Activated CD4-positive, alpha-beta T cell treated with anti-CD3 and anti-CD28 coated beads, Interleukin-2, Interleukin-4, amounts not matched to agents 100 ng/mL and 50 ng/mL, durations not matched to agents 16 hours and 8 hours (primary cell): ENCODE results near the gene DAPK2.

Source experiments
- DNase-seq: peaks from one replicate; pipeline ENCODE4 v3.0.0-alpha.2; 2020; ENCODE audit warnings: low spot score

DAPK2 gene

DNA sequence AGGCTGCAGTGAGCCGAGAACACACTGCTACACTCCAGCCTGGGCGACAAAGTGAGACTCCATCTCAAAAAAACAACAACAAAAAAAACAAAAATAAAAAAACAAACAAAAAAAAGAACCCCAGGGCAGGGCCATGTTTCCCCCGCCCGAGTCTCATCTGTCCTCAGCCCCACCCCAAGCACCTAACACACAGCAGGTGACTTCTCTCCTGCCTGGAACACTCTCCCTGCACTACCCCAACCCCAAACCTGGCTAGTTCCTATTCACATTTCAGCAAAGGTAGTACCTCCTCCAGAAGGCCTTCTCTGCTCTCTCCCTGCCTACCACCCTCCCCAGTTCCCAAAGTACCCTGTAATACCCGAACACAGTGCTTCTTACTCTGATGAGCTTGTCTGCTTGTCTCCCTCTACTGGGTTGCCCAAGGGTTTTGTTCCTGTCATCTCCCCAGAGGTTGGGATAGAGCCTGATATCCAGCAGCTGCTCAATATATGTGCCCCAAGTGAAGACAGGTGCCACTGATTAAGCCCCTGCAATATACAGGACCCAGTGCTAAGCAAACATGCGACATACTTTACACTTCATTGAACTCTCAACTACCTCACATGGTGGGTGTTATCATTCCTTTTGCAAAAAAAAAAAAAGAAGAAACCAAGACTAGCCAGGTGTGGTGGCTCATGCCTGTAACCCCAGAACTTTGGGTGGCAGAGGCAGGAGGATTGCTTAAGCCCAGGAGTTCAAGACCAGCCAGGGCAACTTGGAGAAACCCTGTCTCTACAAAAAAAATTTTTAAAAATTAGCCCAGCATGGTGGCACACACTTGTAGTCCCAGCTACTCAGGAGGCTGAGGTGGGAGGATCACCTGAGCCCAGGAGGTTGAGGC, 103.6 kb downstream of the DAPK2 start:
- no peak for DNase-seq

DNA sequence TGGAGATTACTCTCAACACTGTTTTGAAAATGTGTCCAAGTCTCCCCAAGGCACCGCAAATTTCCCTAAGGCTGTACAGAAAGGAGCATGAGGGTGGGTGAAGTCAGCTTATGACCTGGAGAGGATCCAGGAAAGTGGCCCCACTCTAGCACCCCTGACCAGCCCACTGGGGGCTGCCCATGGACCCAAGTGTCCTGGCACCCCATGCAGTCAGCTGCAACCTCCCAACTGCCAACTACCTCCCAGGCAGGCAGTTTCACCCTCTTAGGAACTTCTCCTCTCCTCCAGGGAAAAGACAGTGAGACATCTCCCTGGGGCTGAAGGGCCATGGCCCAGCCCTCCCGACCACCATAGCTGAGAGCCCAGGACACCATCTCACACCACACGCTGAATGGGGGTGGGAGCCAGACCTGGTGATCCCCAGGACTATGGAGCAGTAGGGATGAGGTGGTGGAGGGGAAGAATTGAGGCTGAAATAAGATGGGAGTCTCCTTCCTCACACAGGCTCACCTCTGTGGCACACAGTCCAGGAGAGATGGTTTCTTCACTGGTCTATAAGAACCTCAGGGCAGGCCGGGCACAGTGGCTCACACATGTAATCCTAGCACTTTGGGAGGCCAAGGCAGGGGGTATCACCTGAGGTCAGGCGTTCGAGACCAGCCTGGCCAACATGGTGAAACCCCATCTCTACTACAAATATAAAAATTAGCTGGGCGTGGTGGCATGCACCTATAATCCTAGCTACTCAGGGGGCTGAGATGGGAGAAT, 104.4 kb downstream of the DAPK2 start:
- DNase-seq, result no peak

DNA sequence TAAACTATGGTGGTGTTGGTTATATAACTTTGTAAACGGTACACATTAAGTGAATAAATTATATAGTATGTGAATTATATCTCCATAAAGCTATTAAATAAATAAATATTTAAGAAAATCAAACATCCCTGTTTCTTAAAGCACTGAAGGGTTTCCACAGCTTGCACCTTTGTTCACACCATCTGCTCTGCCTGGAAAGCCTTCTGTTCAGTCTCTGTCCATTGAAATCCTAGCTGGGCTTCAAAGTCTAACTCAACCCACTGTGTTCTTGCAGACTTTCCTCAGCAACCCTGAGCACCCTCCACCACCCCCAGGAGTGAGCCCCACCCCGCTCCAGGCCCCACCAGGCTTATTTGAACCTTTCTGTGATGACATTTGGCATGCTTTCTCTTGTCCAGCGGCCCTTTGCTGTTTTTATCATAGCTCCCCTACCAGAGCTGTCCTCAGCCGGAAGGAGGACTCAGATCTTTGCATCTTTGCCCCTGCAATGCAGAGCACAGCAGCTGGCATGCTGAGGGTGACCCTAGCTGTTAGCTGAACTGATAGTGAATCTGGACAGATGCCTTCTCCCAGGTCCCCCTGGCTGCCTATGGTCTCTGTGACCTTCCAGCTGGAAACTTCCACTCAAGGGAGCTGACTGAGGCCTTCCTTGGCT, 105.2 kb downstream of the DAPK2 start:
- no peak for DNase-seq

DNA sequence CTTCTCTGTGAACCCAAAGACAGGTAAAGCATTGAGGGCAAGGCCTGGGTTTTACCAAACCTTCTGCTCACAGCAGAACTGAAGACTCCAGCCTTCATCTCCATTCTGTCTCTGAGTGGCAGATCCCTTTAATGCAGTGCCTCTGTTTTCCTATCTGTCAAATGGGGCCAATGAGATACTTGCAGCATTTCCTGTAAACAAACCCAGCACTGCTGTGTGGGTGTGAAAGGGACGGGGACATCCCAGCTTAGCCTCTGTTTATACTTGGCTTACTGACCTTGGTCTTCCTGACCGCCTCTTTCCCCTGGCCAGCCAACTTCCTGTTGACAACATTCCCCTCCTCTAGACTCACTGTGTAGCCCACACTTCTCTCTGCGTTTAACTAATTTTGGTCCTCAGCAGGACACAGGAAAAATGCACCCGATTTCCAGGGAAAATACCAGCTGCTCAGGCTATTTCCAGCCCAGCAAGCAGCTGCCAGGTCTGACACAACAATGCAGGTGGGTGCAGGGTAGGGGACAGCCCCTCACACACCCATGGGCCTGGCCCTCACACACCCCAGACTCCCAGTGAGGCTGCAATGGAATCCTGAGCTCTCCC, 106.7 kb downstream of the DAPK2 start:
- peak; percentile 7 for DNase-seq

DNA sequence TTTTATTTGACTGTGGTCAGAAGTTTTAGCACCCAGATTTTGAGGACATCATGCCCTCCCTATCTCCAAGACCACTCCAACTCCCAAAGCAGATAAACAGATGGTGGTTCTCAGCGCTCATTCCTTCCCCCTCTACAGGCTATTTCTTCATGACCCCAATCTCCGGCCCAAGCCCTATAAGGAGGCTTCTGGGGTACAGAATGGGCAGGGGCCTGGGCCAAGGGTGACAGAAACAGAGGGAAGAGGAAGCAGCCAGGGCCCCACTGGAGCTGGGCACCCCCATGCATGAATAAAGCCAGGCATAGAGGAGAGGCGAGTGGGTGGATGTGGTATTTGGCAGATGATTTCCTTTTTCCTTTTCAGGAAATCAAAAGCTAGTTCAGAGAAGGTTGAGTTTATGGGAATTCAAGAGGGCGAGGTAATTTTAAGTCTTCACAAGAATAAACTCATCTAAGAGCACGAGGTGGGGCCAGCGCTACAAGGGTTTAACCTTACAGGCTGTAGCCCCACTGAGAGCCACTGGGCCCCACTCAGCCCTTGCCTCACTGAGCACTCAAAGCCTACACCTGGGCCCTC, 107.7 kb downstream of the DAPK2 start:
- DNase-seq, result no peak

DNA sequence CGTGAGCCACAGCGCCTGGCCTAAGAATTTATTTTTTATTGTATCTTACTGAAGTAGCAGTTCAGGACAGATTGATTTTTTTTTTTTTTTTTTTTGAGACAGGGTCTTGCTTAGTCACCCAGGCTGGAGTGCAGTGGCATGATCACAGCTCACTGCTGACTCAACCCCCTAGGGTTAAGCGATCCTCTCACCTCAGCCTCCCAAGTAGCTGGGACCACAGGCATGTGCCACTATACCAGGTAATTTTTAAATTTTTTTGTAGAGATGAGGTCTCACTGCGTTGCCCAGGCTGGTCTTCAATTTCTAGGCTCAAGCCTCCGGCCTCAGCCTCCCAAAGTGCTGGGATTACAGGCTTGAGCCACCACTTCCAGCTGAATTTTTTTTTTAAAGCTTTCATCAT, 112.8 kb downstream of the DAPK2 start:
- DNase-seq, result peak; percentile 27

DNA sequence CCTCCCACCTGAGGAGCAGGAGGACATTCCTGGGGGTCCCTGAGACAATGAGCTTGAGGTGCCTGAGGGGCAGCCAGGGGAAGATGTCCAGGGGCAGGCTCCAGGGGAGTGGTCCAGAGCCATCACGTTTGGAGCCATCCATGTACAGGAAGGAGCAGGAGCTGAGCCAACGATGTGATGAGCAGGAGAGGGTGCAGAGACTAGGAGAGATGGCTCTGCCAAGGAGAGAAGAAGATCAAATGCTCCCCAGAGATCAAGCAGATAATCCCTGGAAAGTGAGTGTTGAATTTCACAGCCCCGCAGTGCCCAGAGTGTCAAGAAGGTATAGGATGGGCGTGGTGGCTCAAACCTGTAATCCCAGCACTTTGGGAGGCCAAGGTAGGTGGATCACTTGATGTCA, 114.7 kb downstream of the DAPK2 start:
- no peak for DNase-seq

DNA sequence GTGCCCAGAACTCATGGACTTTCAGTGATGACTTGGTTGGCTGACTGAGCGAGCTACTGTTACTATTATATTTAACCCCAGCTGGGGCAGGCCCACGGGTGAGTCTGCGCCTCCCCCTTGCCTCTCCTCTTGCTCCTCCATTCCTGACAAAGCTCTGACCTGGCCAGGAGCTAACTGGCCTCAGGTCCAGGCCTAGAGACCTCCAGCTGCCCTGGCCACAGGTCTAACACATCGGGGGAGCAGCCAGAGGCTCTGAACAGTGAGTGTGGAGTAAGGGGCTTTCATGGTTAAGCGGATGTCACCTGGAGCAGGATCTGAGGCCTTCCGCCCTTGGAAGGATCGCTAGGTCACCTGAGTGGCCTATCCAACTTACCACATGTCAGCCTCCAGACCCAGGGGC, 116.3 kb downstream of the DAPK2 start:
- DNase-seq, result no peak

DNA sequence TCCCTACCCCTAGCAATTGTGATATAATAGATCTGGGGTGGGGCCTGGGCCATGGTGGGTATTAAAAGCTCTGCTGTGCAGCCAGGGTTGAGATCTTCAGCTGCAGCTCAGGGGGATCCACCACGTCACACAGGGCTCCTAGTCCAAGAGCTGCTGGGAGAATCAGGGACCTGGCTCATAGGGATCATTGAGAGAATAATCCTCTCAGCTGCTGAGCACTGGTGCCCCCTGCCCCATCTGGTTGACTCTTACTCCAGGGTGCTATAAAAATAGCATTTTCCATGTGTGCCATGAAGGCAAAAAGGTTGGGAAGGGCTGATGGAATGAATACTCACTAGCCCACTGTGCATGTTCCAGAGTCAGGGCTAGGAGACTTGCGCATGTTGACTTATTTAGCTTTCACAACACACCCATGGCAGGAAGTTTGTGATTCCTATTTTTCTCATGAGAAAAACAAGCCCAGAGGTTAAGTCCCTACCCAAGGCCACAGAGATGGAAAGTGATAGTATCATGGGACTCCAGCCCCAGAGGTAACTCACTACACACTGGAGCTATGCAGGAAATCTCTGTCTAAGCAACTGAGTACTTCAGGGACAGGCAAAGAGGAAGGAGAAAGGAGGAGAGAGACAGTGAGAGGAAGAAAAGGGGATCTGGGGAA, 118.0 kb downstream of the DAPK2 start:
- DNase-seq, result no peak

DNA sequence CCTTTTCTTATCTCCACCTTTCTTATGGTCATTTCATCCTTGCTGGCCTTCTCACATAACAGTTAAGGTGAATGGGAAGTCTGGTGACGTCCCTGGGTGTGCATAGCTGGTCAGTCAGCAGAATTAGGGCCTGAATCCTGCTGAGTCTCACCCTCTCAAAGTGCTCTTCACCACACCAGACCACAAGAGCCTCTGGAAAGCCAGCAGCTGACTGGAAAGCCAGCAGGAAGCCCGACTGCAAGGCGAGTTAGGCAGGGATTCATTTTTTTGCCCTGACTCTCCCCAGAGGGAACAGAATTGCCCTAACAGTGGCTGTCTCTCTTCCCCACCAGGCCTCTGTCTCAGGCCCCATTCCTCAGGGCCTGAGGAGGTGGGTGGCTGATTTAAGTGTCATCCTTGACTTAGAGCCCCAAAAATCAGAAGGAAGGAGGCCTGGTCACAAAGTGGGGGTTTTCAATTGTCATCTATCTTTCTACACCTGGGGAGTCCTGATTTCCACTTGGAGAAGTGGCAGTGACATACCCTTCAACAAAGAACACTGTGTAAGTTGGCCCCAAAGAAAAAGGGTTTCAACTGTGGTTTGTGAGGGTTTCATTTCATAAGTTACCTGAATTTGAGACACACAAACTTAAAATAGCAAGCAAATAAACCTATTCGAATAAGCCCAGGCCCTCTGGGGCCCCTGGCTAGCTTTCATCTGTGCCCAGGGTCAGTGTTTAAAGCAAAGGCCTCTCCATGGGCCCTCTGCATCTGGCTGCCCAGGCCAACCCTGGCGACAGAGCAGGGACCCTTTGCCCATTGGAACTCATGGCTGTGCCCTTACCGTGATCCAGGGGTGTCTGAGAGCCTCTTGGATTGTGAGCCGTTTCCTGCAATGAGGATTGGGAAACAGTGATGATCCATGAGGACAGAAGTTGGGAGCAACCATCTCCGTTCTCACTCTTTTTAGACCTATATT, 122.0 kb downstream of the DAPK2 start:
- DNase-seq, result no peak

DNA sequence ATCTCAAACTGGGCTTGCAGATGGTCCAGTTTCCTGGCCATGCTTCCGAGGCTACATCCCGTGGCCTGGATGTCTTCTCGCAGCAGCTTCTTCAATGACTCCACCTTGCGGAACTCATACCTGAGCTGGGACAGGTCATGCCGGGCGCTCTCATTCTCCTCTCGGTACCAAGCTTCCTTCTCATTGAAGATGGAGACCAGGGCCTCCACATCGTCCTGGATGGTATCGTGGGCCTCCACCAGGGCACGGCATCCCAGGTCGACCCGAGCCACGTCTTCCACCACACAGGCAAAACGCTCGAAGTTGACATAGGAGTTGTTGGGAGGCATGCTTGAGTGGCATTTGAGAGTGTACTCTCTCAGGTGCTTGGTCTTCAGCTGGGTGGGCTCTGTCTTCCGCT, 123.4 kb downstream of the DAPK2 start:
- no peak for DNase-seq

DNA sequence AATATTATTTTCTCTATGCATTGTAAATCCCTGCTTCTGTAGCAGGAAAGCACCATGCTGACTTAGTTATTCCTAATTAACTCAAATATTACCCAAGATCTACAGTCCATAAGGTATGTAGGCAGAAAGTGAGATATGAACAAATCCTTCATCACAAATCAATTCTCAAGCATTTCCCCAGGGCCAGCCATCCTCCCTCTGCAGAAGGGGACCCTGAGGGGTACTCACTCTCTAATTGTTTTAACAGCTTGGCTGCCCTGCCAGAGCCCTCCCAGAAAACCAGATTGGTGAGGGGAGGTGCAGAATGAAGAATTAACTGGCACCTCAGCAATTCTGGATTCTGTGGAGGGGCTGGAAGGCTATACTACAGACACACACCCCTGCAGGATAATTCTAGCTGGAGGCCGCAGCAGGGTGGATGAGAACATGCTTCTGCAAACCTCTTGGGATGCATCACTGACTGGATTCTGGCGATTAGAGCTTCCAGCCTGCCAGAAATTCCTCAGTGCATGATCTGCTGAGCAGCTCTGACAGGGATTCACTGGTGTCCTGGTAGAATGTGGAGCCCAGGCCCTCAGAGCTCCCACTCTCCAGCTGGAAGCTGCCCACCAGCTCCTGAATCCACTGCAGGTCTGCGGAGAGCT, 123.9 kb downstream of the DAPK2 start:
- no peak for DNase-seq

DNA sequence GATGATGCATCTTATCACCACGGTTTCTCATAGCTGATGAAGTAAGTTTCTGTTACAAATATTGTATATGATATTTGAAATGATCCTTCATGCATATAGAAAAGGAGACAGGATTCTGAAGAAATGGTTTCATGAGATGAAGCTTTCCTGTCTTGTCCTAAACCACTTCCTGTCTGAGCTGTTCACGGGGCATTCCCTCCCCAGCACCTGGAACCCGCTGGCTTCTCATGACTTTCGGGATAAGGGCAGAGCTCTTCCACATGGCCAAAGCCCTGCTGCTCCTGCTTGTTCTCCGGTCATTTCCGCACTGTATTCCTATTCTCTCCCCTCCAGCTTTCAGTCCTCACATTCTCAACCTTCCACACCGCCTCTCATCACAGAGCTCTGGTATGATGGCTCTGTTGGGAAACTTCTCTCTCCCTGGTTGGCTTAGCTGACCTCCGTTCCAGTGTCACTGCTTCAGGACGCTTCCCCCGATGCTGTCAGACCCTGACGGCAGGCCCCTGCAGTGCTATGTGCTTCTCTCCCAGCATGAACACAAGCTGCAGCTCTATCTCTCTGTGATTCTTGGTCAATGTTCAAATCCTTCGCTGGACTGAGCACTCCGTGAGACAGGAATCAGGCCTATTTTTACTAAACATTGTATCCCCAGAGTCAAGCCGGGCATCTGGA, 125.6 kb downstream of the DAPK2 start:
- no peak for DNase-seq

DNA sequence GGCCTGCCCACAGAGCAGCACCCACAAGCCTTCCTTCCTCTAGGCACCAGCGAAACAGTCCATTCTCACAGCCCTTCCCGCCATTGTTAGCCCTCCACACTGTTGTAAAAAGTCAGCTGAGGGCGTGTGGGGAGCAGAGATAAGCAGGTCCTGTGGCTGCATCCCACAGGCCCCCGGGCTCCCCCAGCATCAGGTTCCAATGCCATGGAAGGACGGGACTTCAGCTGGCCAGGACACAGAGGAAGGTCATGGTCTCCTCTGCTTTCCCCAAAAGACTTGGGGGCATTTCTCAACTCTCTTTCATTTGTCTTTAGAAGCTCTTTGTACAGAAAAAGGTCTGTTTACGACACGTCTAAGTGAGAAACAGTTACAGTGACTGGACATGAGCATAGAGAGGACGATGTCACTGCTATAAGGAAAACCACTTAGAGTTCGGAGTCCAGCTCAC, 127.4 kb downstream of the DAPK2 start:
- DNase-seq, result no peak

DNA sequence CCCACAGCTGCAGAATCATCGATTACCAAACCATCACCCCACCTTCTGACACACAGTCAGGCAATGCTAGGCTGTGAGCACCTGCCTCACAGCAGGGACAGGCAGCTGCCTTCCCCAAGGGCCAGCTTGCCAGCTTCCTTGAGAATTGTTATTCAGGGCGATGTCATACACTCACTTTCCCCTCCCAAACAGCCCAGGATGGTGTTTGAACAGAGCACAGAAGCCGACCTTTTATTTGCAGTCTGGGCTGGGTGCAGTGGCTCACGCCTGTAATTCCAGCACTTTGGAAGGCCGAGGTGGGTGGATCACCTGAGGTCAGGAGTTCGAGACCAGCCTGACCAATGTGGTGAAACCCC, 128.0 kb downstream of the DAPK2 start:
- no peak for DNase-seq

DNA sequence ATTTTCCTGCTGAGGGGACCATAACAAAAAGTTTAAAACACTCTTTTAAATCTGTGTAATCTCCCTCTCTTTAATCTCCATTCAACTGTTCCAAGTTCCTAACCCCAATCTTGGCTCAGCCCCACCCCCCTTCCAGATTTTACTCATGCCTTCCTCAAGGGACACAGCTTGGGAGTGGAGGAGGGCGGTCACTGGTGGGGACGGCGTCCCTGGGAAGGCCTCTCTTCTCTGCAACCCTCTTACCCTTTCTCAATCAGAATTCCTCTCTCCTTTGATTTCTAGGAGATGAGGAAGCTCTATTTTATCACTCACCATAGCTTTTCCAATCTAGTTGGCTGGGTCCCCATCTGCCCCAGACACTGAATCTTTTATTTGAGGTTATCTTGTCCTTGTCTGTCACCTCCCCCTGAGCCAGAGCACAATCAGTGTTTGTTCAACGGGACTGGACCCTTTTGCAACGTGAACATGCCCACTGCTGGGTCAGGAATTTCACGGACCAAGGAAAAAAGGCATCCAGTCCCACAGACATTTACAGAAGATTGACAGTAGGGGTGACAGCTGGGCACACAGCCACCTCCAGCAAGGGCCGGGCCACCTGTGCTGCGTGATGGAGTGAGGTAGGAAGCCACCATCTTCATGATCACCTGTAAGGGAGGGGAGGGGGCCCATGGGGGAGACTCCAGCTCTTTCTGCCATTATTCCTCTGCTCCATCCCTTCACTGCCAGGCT, 128.5 kb downstream of the DAPK2 start:
- no peak for DNase-seq

DNA sequence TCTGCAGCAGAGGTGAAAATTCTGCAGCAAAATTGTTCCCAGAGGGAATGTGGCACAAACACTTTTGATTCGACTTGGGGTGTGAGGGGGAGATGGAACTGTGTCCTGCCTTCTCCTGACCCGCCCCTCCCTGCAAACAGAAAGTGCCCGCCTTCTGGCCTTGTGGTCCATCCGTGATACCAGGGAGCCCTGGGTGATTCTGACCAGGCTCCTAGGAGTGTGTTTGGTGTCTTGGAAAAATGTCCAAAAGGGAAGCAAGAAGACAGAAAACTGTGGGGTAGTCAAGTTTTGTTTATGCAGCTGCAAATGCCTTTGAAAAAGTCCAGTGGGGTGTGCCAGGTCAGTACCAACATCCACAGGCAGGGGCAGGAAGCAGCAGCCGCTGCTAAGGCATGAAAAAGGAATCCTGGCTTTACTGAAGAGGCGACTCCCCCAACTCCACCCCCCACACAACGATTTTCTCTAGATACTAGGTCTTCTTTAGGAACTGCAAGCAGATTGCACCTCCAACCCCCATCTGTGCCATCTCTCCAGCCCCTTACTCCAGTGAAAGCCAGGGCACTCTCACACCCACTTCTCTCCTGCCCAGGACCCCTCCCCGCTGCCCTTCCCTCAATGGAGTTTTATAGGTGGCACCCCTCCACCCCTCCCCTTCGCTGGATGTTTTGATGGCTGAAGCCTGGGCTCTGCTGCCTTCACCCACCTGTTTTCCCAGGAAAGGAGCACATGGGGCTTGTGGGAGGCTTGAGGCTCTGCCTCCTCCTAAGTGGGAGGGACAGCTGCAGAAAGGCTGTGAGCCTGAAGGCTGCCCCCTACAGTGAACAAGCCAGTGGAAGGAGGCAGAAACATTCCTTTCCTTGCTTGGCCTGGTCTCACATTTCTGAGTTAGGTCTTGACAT, 130.2 kb downstream of the DAPK2 start:
- no peak for DNase-seq
